ENCODE data around the gene NFIC.

Gene NFIC

GRCh38 chr19:3458229-3459088, 92.1 kb downstream of the NFIC start:
- H3K27ac Mint-ChIP-seq: no peak overlapping the region

DNA sequence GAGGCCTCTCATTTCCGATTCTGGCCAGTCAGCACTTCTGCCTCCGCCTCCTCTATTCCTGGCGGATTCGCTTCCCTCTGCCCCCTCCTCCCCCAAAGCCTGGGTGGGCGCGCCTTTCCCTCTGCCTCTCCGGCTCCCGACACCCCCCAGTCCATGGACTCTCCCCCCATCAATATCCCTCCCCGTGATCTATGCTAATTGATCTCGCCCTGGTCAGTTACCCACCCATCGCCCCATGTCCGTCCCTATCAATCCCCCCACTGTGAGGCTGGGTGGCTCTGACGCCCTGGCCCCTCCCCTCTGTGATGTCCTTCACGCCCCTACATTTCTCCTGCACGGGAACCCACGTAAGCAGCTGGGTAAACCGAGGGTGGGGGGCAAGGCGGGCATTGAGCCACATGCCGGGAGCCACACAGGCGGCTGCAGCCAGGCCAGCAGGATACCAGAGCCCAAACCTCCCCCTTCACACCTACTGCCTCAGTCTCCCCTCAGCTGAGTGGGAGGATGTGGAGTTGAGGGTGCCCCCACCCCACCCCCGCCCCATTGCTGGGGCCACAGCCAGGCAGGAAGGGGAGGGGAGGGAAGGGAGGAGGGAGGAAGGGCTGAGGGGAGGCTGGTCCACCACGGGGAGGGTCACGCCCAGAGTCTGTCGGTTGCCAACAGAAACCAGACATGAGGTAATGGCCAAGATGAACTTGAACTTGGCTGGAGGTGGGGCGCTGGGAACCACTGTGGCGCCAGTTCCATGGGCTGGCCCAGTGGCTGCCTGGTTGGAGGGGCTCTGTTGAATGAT, 92.9 kb downstream of the NFIC start:
- no peak overlapping the region for H3K27ac Mint-ChIP-seq
- peak; percentile 50 for DNase-seq

More at GRCh38 chr19:3458229-3459088, 92.1 kb downstream of the NFIC start:
- no peak for DNase-seq
- TF ChIP-seq, protein P1, sequence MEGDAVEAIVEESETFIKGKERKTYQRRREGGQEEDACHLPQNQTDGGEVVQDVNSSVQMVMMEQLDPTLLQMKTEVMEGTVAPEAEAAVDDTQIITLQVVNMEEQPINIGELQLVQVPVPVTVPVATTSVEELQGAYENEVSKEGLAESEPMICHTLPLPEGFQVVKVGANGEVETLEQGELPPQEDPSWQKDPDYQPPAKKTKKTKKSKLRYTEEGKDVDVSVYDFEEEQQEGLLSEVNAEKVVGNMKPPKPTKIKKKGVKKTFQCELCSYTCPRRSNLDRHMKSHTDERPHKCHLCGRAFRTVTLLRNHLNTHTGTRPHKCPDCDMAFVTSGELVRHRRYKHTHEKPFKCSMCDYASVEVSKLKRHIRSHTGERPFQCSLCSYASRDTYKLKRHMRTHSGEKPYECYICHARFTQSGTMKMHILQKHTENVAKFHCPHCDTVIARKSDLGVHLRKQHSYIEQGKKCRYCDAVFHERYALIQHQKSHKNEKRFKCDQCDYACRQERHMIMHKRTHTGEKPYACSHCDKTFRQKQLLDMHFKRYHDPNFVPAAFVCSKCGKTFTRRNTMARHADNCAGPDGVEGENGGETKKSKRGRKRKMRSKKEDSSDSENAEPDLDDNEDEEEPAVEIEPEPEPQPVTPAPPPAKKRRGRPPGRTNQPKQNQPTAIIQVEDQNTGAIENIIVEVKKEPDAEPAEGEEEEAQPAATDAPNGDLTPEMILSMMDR (IDR thresholded peaks at IDR 0.05): no peak
- Mint-ChIP-seq H3K4me1 (peaks cover 30% of the 10 kb centered on the region), H3K27me3 (ENCODE audit: low read depth, poor library complexity) (peaks cover 35% of the 10 kb centered on the region), H3K9me3 (no peaks in the 10 kb centered on the region), H3K4me3 (peak overlapping the region; percentile 54), H3K36me3 (ENCODE audit: low read depth) (no peaks in the 10 kb centered on the region)

GRCh38 chr19:3459965-3460582, 93.7 kb downstream of the NFIC start:
- TF ChIP-seq, protein P1 (IDR thresholded peaks at IDR 0.05): no peak
- peaks cover 34% of the 10 kb centered on the region for H3K4me1 Mint-ChIP-seq
- H3K27me3 Mint-ChIP-seq (ENCODE audit: low read depth, poor library complexity): peaks cover 48% of the 10 kb centered on the region
- no peak overlapping the region for H3K4me3 Mint-ChIP-seq
- DNase-seq: no peak
- H3K36me3 Mint-ChIP-seq (ENCODE audit: low read depth): no peaks in the 10 kb centered on the region
- H3K27ac Mint-ChIP-seq: no peak overlapping the region
- no peaks in the 10 kb centered on the region for H3K9me3 Mint-ChIP-seq

More for the DNA sequence above, 92.9 kb downstream of the NFIC start:
- Mint-ChIP-seq H3K36me3 (ENCODE audit: low read depth) (no peaks in the 10 kb centered on the region), H3K27me3 (ENCODE audit: low read depth, poor library complexity) (peaks cover 40% of the 10 kb centered on the region), H3K4me3 (peak overlapping the region; percentile 54), H3K9me3 (no peaks in the 10 kb centered on the region), H3K4me1 (peaks cover 30% of the 10 kb centered on the region)
- TF ChIP-seq, protein P1 (IDR thresholded peaks at IDR 0.05): no peak

GRCh38 chr19:3462991-3463713, 96.8 kb downstream of the NFIC start:
- Mint-ChIP-seq H3K9me3 (peaks cover 17% of the 10 kb centered on the region), H3K27ac (no peak overlapping the region), H3K27me3 (ENCODE audit: low read depth, poor library complexity) (peaks cover 55% of the 10 kb centered on the region), H3K4me1 (peaks cover 29% of the 10 kb centered on the region), H3K4me3 (peak overlapping the region; percentile 63), H3K36me3 (ENCODE audit: low read depth) (peaks cover 4% of the 10 kb centered on the region)
- DNase-seq: peak; percentile 50
- TF ChIP-seq, protein P1 (IDR thresholded peaks at IDR 0.05): no peak

DNA sequence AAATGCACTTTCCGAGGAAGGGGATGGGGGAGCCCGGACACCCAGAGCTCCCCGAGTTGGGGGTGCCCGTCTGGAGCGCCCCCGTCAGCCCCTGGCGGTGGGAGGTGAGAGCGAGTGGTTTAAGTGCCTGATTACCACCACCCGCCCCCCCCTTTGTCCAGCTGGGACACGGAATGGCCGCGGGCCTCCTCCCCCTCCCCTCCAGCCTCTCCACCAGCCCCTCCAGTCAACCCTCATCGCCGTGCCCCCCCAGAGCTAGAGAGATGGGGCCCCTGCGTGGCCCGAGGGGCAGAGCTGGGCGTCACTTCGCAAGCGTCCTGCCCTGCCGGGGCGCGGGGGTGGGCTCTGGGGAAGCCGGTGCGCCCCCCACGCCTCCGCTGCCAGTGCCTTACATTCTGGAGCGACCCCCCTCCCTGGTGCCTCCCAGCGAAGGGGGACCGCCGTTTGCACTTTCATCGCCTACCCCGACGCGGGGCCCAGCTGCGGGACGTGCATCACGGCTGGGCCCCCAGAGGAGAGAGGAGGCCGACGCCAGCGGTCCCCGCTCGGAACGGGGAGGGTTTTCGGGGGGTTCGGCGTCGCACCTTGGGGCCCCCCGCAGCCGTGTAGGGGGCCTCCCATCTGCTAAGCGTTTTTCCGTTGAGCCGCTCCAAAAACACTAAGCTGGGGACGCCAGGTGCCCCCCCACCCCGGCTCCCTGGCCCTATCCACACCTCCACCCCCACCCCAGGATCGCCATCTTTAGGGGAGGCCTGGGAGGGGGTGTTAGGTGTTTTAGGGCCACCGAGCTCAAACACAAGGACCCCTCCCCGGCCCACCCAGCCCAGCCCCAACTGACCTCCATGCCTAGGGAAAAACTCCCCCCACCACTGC, 97.6 kb downstream of the NFIC start:
- Mint-ChIP-seq H3K27ac (no peak overlapping the region), H3K27me3 (ENCODE audit: low read depth, poor library complexity) (peaks cover 55% of the 10 kb centered on the region), H3K4me3 (peak overlapping the region; percentile 40), H3K9me3 (peaks cover 24% of the 10 kb centered on the region), H3K4me1 (peaks cover 21% of the 10 kb centered on the region), H3K36me3 (ENCODE audit: low read depth) (peaks cover 11% of the 10 kb centered on the region)
- TF ChIP-seq, protein P1 (IDR thresholded peaks at IDR 0.05): no peak
- no peak for DNase-seq
